Activated CD8-positive, alpha-beta T cell treated with anti-CD3 and anti-CD28 coated beads, Interleukin-2, amount 10 ng/mL, durations not matched to agents 7 days and 5 days (primary cell): ENCODE results near the gene KCNH6. TPM values are rescaled to one million over a fixed set of nuclear protein-coding genes. Genes with fewer than 3 reads are reported as not detected.

Experiments
- ATAC-seq: fragments of 150-1000 bp; cut with Tn5 transposase; one replicate; pipeline ENCODE4 v1.10.0; 2021; ENCODE audit warnings: moderate library complexity
- CTCF ChIA-PET: fragments of 350-600 bp; sonication (Branson Sonifier 250); formaldehyde crosslinking; loops from one replicate; lab custom pipeline; 2021; ENCODE audit warnings: antibody characterized with exemption; lab: Charles Lee
- POLR2A ChIA-PET: fragments of 350-600 bp; sonication (Branson Sonifier 250); formaldehyde crosslinking; loops from one replicate; lab custom pipeline; 2021; ENCODE audit warnings: antibody characterized with exemption; lab: Charles Lee
- DNase-seq: peaks from one replicate; pipeline ENCODE4 v3.0.0-alpha.2; 2020
- H3K27ac Mint-ChIP-seq: one replicate; pipeline ENCODE4 v1.8.0; 2021; ENCODE audit warnings: mild to moderate bottlenecking, mixed read lengths
- H3K27me3 Mint-ChIP-seq: one replicate; pipeline ENCODE4 v1.8.0; 2021; ENCODE audit warnings: low read depth, mixed read lengths
- H3K36me3 Mint-ChIP-seq: one replicate; pipeline ENCODE4 v1.8.0; 2021; ENCODE audit warnings: low read depth, mixed read lengths
- H3K4me1 Mint-ChIP-seq: one replicate; pipeline ENCODE4 v1.8.0; 2021; ENCODE audit warnings: low read depth, mixed read lengths
- H3K4me3 Mint-ChIP-seq: one replicate; pipeline ENCODE4 v1.8.0; 2021; ENCODE audit warnings: mild to moderate bottlenecking, mixed read lengths
- H3K9me3 Mint-ChIP-seq: one replicate; pipeline ENCODE4 v1.8.0; 2022; ENCODE audit warnings: mixed read lengths; ENCODE audit not compliant: insufficient read depth
- total RNA-seq, 2 experiments: library from RNA; stranded (reverse); gene quantifications; one replicate each; pipeline ENCODE4 v1.2.3, GENCODE V29; 2021

The KCNH6 gene
- total RNA-seq, 2 experiments from 2014 or later = not detected

DNA sequence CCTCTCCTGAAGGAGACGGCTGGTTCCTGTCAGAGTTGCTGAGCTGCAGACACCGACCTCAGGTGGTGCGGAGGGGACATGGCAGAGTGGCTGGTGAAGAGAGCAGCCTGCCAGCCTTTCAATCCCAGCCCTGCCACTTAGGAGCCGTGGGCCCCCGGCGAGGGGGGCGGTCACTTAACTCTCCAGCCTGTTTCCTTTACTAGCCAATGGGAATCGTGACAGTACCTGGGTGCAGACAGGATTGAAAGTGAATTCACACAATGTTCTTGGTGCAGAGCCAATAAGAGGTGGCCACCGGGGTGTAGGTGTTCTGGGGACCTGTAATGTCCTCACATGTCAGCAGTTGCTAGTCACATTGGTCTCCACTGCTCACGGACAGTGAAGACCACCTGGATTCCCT, 32.8 kb upstream of the KCNH6 start:
- ATAC-seq (no peak), DNase-seq (no peak)
- H3K4me3 Mint-ChIP-seq = no peak overlapping the region
- no peak overlapping the region for H3K27ac Mint-ChIP-seq
- H3K36me3 Mint-ChIP-seq = no peaks in the 10 kb centered on the region
- POLR2A ChIA-PET = no interaction called here
- no peaks in the 10 kb centered on the region for H3K27me3 Mint-ChIP-seq
- H3K9me3 Mint-ChIP-seq = no peaks in the 10 kb centered on the region
- CTCF ChIA-PET = no interaction called here
- no peaks in the 10 kb centered on the region for H3K4me1 Mint-ChIP-seq

DNA sequence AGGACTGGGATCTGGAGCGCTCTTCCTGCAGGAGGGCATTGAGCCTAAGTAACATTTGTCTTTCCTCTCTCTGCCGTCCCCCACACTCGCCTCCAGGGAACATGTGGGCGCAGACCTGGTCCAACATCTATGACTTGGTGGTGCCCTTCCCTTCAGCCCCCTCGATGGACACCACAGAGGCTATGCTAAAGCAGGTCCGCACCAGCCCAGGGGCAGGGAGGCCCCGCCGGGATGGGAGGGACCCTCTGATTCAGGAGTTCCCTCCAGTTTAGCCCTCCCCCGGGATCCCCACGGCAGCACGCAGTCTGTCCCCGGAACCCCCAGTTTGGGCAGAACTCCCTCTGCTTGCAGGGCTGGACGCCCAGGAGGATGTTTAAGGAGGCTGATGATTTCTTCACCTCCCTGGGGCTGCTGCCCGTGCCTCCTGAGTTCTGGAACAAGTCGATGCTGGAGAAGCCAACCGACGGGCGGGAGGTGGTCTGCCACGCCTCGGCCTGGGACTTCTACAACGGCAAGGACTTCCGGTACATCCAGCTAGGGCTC, 32.2 kb upstream of the KCNH6 start:
- no peak for ATAC-seq
- ChIA-PET POLR2A (no interaction called here), CTCF (no interaction called here)
- H3K27me3 Mint-ChIP-seq = no peaks in the 10 kb centered on the region
- H3K36me3 Mint-ChIP-seq = no peaks in the 10 kb centered on the region
- H3K9me3 Mint-ChIP-seq = no peaks in the 10 kb centered on the region
- no peak for DNase-seq
- H3K27ac Mint-ChIP-seq = no peak overlapping the region
- H3K4me1 Mint-ChIP-seq = no peaks in the 10 kb centered on the region
- no peak overlapping the region for H3K4me3 Mint-ChIP-seq

- Mint-ChIP-seq H3K9me3 (no peaks in the 10 kb centered on the region), H3K27me3 (no peaks in the 10 kb centered on the region), H3K4me3 (no peak overlapping the region), H3K27ac (no peak overlapping the region), H3K36me3 (no peaks in the 10 kb centered on the region), H3K4me1 (no peaks in the 10 kb centered on the region)
- POLR2A ChIA-PET = no interaction called here
- DNase-seq = no peak
- CTCF ChIA-PET = interaction anchor here (1.2 kb wide), 1 partner anchor 120 kb away, joined by 3 read pairs; no protein-coding TSS in a partner anchor
- ATAC-seq = no peak
Measured at GRCh38 chr17:63491413-63491812, 31.7 kb upstream of the KCNH6 start.

- Mint-ChIP-seq H3K4me3 (no peak overlapping the region), H3K36me3 (no peaks in the 10 kb centered on the region), H3K27me3 (no peaks in the 10 kb centered on the region), H3K27ac (no peak overlapping the region), H3K4me1 (no peaks in the 10 kb centered on the region), H3K9me3 (no peaks in the 10 kb centered on the region)
- no peak for DNase-seq
- CTCF ChIA-PET = interaction anchor here (1.0 to 1.2 kb wide), 2 partner anchors 13 to 120 kb away, joined by 3 read pairs; no protein-coding TSS in a partner anchor
- ATAC-seq = no peak
- POLR2A ChIA-PET = no interaction called here
Measured at GRCh38 chr17:63491977-63492618, 31.1 kb upstream of the KCNH6 start.

GRCh38 chr17:63492940-63493339, 30.2 kb upstream of the KCNH6 start:
- CTCF ChIA-PET = interaction anchor here (1.0 to 1.2 kb wide), 2 partner anchors 14 to 119 kb away, joined by 3 read pairs; no protein-coding TSS in a partner anchor
- no peaks in the 10 kb centered on the region for H3K4me1 Mint-ChIP-seq

DNA sequence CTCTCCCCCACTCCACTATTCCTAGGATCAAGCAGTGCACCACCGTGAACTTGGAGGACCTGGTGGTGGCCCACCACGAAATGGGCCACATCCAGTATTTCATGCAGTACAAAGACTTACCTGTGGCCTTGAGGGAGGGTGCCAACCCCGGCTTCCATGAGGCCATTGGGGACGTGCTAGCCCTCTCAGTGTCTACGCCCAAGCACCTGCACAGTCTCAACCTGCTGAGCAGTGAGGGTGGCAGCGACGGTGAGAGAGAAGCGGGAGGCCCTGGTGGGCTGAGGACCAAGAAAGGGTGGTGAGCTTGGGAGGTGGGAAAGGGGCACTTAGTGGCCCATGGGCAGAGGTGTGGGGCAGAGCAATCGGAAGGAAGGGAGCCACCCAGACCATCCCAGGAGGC, 29.7 kb upstream of the KCNH6 start:
- Mint-ChIP-seq H3K4me1 (no peaks in the 10 kb centered on the region), H3K4me3 (no peak overlapping the region), H3K9me3 (no peaks in the 10 kb centered on the region), H3K27me3 (no peaks in the 10 kb centered on the region), H3K36me3 (no peaks in the 10 kb centered on the region), H3K27ac (no peak overlapping the region)
- DNase-seq (no peak), ATAC-seq (no peak)
- POLR2A ChIA-PET = no interaction called here
- CTCF ChIA-PET = no interaction called here

More at GRCh38 chr17:63492940-63493339, 30.2 kb upstream of the KCNH6 start:
- no peak for DNase-seq
- Mint-ChIP-seq H3K36me3 (no peaks in the 10 kb centered on the region), H3K9me3 (no peaks in the 10 kb centered on the region), H3K27ac (no peak overlapping the region), H3K4me3 (no peak overlapping the region), H3K27me3 (no peaks in the 10 kb centered on the region)
- POLR2A ChIA-PET = no interaction called here
- ATAC-seq = no peak

DNA sequence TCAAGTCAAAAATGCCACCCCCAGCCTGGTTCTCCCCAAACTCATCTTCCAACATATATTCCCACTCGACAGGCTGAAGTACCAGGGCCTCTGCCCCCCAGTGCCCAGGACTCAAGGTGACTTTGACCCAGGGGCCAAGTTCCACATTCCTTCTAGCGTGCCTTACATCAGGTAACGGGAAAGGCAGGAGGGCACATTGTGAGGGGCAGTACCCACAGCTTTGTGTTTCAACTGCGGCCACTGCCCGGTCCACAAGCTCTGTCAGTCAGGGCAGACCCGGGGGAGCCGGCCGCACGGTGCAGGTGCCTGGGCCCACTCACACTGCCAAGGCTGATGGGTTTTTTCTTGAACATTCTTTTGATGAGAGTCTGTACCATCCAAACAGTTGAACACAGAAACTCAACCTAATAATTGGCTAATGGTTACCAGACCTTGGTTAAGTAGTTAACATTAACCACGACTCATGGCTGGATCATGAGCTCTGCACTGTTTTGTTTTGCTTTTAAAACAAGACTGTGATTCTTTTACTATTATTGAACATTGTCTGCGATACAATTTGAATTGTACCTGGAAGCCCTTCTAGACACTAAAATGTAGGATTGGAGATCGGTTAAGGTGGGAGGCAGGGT, 28.7 kb upstream of the KCNH6 start:
- Mint-ChIP-seq H3K4me3 (no peak overlapping the region), H3K27me3 (no peaks in the 10 kb centered on the region)
- POLR2A ChIA-PET = no interaction called here

GRCh38 chr17:63495491-63495890, 27.7 kb upstream of the KCNH6 start:
- POLR2A ChIA-PET = no interaction called here

More for the DNA sequence above, 28.7 kb upstream of the KCNH6 start:
- no peak for DNase-seq
- Mint-ChIP-seq H3K4me1 (no peaks in the 10 kb centered on the region), H3K36me3 (no peaks in the 10 kb centered on the region), H3K9me3 (no peaks in the 10 kb centered on the region), H3K27ac (no peak overlapping the region)
- CTCF ChIA-PET = no interaction called here
- ATAC-seq = no peak

GRCh38 chr17:63496177-63496576, 27.0 kb upstream of the KCNH6 start:
- no peak overlapping the region for H3K27ac Mint-ChIP-seq
- no peaks in the 10 kb centered on the region for H3K36me3 Mint-ChIP-seq
- ATAC-seq = no peak

More at GRCh38 chr17:63495491-63495890, 27.7 kb upstream of the KCNH6 start:
- Mint-ChIP-seq H3K36me3 (no peaks in the 10 kb centered on the region), H3K27ac (no peak overlapping the region), H3K4me1 (no peaks in the 10 kb centered on the region), H3K9me3 (no peaks in the 10 kb centered on the region), H3K4me3 (no peak overlapping the region), H3K27me3 (peaks cover 2% of the 10 kb centered on the region)
- no peak for DNase-seq
- CTCF ChIA-PET = interaction anchor here (1.6 kb wide), 1 partner anchor 70 kb away, joined by 5 read pairs; no protein-coding TSS in a partner anchor
- ATAC-seq = no peak

DNA sequence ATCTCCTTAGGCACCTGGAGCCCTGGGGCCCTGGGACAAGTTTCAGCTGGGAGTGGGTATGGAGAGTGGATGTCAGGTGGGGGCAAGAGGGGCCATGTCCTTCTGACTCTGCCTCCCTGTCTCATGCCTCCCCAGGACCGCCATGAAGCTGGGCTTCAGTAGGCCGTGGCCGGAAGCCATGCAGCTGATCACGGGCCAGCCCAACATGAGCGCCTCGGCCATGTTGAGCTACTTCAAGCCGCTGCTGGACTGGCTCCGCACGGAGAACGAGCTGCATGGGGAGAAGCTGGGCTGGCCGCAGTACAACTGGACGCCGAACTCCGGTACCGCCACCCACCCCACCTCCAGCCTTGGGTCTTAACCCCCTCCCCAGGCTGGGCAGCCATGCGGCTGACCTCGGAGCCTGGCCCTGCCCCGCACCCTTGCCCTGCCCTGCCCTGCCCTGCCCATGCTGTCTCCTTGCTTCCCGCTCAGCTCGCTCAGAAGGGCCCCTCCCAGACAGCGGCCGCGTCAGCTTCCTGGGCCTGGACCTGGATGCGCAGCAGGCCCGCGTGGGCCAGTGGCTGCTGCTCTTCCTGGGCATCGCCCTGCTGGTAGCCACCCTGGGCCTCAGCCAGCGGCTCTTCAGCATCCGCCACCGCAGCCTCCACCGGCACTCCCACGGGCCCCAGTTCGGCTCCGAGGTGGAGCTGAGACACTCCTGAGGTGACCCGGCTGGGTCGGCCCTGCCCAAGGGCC, 26.3 kb upstream of the KCNH6 start:
- ATAC-seq (no peak), DNase-seq (no peak)
- Mint-ChIP-seq H3K27ac (no peak overlapping the region), H3K9me3 (no peaks in the 10 kb centered on the region), H3K4me1 (no peaks in the 10 kb centered on the region), H3K4me3 (no peak overlapping the region), H3K36me3 (no peaks in the 10 kb centered on the region), H3K27me3 (peaks cover 13% of the 10 kb centered on the region)
- POLR2A ChIA-PET = no interaction called here
- CTCF ChIA-PET = interaction anchor here (1.6 kb wide), 1 partner anchor 71 kb away, joined by 5 read pairs; no protein-coding TSS in a partner anchor

More at GRCh38 chr17:63496177-63496576, 27.0 kb upstream of the KCNH6 start:
- Mint-ChIP-seq H3K27me3 (peaks cover 8% of the 10 kb centered on the region), H3K9me3 (no peaks in the 10 kb centered on the region), H3K4me1 (no peaks in the 10 kb centered on the region), H3K4me3 (no peak overlapping the region)
- no peak for DNase-seq
- ChIA-PET POLR2A (no interaction called here), CTCF (interaction anchor here (1.6 kb wide), 1 partner anchor 70 kb away, joined by 5 read pairs; no protein-coding TSS in a partner anchor)

DNA sequence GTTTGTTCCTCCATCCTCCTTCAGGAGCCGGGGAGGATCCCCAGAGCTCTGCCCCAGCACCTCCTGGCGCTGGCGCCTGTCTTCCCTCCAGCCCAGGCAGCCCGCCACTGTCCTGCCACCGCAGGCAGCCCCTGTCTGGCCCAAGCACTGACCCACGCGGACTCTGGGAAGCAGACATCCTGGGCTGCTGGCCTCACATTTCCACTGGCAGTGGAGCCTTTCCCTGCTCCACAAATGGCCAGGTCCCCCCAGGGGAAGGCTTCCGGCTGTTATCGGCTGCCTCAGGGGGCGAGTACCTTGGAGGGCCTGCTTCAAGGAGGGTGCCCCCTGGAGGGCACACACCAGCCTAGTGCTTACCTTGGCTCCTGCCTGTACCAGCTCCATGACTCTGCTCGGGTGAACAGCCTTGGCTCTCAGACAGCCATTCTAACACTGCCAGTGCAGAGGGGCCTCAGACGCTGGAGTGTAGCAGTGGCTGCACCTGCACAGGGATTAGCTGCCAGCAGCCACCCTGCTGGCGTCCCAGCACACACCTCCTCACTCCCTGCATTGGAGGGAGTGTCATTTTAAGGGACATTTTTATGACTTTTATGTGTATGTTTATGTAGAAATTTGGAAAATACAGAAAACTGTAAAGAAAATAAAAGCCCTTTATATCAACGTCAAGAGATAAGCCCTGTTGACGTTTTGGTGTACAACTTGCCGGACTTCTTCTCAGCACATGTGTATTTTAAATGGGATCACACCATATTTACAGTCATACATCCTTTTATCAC, 25.3 kb upstream of the KCNH6 start:
- Mint-ChIP-seq H3K9me3 (no peaks in the 10 kb centered on the region), H3K36me3 (no peaks in the 10 kb centered on the region), H3K4me3 (no peak overlapping the region), H3K27me3 (peaks cover 18% of the 10 kb centered on the region), H3K4me1 (no peaks in the 10 kb centered on the region), H3K27ac (no peak overlapping the region)
- no peak for ATAC-seq
- DNase-seq = no peak
- ChIA-PET POLR2A (no interaction called here), CTCF (no interaction called here)
